SK-N-SH treated with all-trans-retinoic acid at 6 μM for 48 hours (cell line): ENCODE data around the gene APMAP.

Experiments used
- CREB5 ChIP-seq: fragments of 250-450 bp; sonication (Bioruptor Pico); IDR thresholded peaks from 2 replicates; pipeline ENCODE4 v1.5.1; 2020; ENCODE audit warnings: low read depth, mild to moderate bottlenecking, moderate library complexity
- GLIS3 ChIP-seq: fragments of 250-450 bp; sonication (Bioruptor Pico); IDR thresholded peaks from 2 replicates; pipeline ENCODE4 v1.5.0; 2020; ENCODE audit warnings: mild to moderate bottlenecking, moderate library complexity
- RARB ChIP-seq: fragments of 250-450 bp; sonication (Bioruptor Pico); IDR thresholded peaks from 2 replicates; pipeline ENCODE4 v1.8.0; 2021; ENCODE audit warnings: mild to moderate bottlenecking, moderate library complexity
- SNAI2 ChIP-seq: fragments of 250-450 bp; sonication (Bioruptor Pico); IDR thresholded peaks from 2 replicates; pipeline ENCODE4 v1.5.0; 2020; ENCODE audit warnings: mild to moderate bottlenecking, moderate library complexity
- ZNF8 ChIP-seq: fragments of 450-650 bp; formaldehyde crosslinking; IDR thresholded peaks from 2 replicates; pipeline ENCODE4 v1.5.0; 2020; ENCODE audit warnings: mild to moderate bottlenecking, moderate library complexity

- no peak for TF ChIP-seq RARB (CRISPR knock-in tag)
- no peak for TF ChIP-seq ZNF8 (CRISPR knock-in tag)
- TF ChIP-seq GLIS3 (CRISPR knock-in tag) = no peak
- no peak for TF ChIP-seq SNAI2 (CRISPR knock-in tag)
- no peak for TF ChIP-seq CREB5 (CRISPR knock-in tag)
Measured at GRCh38 chr20:25016471-25016870, 23.9 kb upstream of the APMAP start.
